GM23248 (cell line): ENCODE results near the gene NACC1. TPM values are rescaled to one million over a fixed set of nuclear protein-coding genes. Genes with fewer than 3 reads are reported as not detected.

Source experiments
- DNase-seq: peaks from one replicate; pipeline ENCODE4 v3.0.0-alpha.2; 2015
- H2AFZ ChIP-seq: fragments of 200-600 bp; sonication (generic); 2 replicates; pipeline ENCODE4 v1.6.1; 2016; ENCODE audit warnings: antibody characterized with exemption
- H3F3A ChIP-seq: fragments of 200-600 bp; sonication (generic); 2 replicates; pipeline ENCODE4 v1.6.1; 2016; ENCODE audit warnings: mild to moderate bottlenecking, antibody characterized with exemption, mixed run types; ENCODE audit not compliant: insufficient read depth
- H3K27ac ChIP-seq: fragments of 200-600 bp; sonication (generic); 2 replicates; pipeline ENCODE4 v1.5.1; 2016; ENCODE audit warnings: mild to moderate bottlenecking
- H3K27me3 ChIP-seq: fragments of 200-600 bp; sonication (generic); replicated peaks from 2 replicates; pipeline ENCODE4 v1.6.1; 2016; ENCODE audit warnings: mild to moderate bottlenecking; ENCODE audit not compliant: insufficient read depth
- H3K36me3 ChIP-seq: fragments of 200-600 bp; sonication (generic); 2 replicates; pipeline ENCODE4 v1.6.1; 2016; ENCODE audit warnings: low read depth, mild to moderate bottlenecking
- H3K4me1 ChIP-seq: fragments of 200-600 bp; sonication (generic); 2 replicates; pipeline ENCODE4 v1.6.1; 2016; ENCODE audit warnings: mild to moderate bottlenecking; ENCODE audit not compliant: insufficient read depth
- H3K4me2 ChIP-seq: fragments of 200-600 bp; sonication (generic); one replicate; pipeline ENCODE4 v1.6.1; 2016; ENCODE audit warnings: mild to moderate bottlenecking; ENCODE audit not compliant: unreplicated experiment
- H3K4me3 ChIP-seq: fragments of 200-600 bp; sonication (generic); 2 replicates; pipeline ENCODE4 v1.5.1; 2016; ENCODE audit warnings: mild to moderate bottlenecking
- H3K79me2 ChIP-seq: fragments of 200-600 bp; sonication (generic); 2 replicates; pipeline ENCODE4 v1.6.1; 2016; ENCODE audit warnings: mild to moderate bottlenecking; ENCODE audit not compliant: insufficient read depth
- H3K9ac ChIP-seq: fragments of 200-600 bp; sonication (generic); 2 replicates; pipeline ENCODE4 v1.6.1; 2016; ENCODE audit warnings: mild to moderate bottlenecking
- H3K9me2 ChIP-seq: fragments of 200-600 bp; sonication (generic); 2 replicates; pipeline ENCODE4 v1.6.1; 2016; ENCODE audit warnings: mixed run types, mild to moderate bottlenecking, moderate library complexity; ENCODE audit not compliant: insufficient read depth
- H3K9me3 ChIP-seq: fragments of 200-600 bp; sonication (generic); one replicate; pipeline ENCODE4 v1.6.1; 2017; ENCODE audit warnings: low read depth
- H4K20me1 ChIP-seq: fragments of 200-600 bp; sonication (generic); 2 replicates; pipeline ENCODE4 v1.6.0; 2016; ENCODE audit not compliant: insufficient read depth
- EZH2 ChIP-seq: fragments of 200-600 bp; sonication (generic); IDR thresholded peaks from 2 replicates; pipeline ENCODE4 v1.6.1; 2018; ENCODE audit warnings: antibody characterized with exemption, mild to moderate bottlenecking; ENCODE audit not compliant: insufficient read depth, poor library complexity, severe bottlenecking
- EZH2phosphoT487 ChIP-seq: fragments of 200-600 bp; sonication (generic); IDR thresholded peaks from 2 replicates; pipeline ENCODE4 v1.6.1; 2018; ENCODE audit warnings: antibody characterized with exemption, moderate library complexity, mild to moderate bottlenecking, low read depth; ENCODE audit not compliant: insufficient read depth
- WGBS, 2 experiments: methylation state at CpG; one replicate each; pipeline ENCODE4 v1.1.6; 2015 to 2017; ENCODE audit warnings: low lambda C conversion rate in 2 of 2, low coverage in 1 of 2; ENCODE audit errors: missing lambda C conversion rate in 2 of 2; 5-methylcytosine and 5-hydroxymethylcytosine counted together
- in situ Hi-C: fragments of 300-500 bp; cut with MboI; formaldehyde crosslinking; loops from 2 replicates; pipeline ENCODE4 v1.15.0; 2020
- polyA plus RNA-seq: library from polyadenylated mRNA; unstranded; fragments of >200 nt; fragmentation: Nextera tagmentation; extraction: Ambion mirVana; gene quantifications from 2 replicates; pipeline ENCODE4 v1.2.1, GENCODE V29; 2016
- total RNA-seq: library from RNA; depleted of rRNA; stranded (reverse); fragments of >200 nt; shearing (Covaris generic); gene quantifications from 2 replicates; pipeline ENCODE4 v1.2.3, GENCODE V29; 2014

NACC1 gene
- total and polyA plus RNA-seq, 2 experiments from 2014 or later = 1.4 to 104 TPM

DNA sequence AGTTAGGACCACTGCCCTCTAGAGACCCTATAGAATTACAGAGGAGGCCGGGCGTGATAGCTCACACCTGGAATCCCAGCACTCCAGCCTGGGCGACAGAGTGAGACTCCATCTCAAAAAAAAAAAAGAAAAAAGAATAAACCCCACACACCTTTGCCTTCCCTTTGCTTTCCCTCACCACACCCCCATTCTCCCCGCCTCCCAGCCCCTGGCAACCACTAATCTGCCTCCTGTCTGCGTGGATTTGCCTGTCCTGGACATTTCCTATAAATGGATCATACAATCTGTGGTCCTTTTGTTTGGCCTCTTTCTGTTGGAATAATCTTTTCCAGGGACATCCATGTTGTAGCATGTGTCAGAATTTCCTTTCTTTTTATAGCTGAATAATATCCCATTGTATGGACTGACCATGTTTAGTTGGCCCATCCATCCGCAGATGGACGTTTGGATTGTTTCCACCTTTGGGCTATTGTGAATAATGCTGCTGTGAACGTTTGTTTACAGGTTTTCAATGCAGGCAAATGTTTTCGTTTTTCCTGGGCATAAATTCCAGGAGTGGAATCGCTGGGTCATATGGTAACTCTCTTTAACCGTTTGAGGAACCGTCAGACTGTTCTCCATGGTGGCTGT is 15.3 kb downstream of the NACC1 start:
- 61 to 68% methylated on average over 9 to 12 of the region's 12 CpGs for WGBS, 2 experiments
- Histone ChIP-seq H3K9ac (peak overlapping the region; percentile 39; the same call in 1 of the 2 replicates), H3K4me2 (peak overlapping the region; percentile 70), H3K79me2 (peaks cover 93% of the 10 kb centered on the region), H3K4me3 (no peak overlapping the region), H4K20me1 (peaks cover 10% of the 10 kb centered on the region; the same call in 1 of the 2 replicates), H3F3A (peaks cover 33% of the 10 kb centered on the region), H3K36me3 (peaks cover 18% of the 10 kb centered on the region), H3K9me2 (no peaks in the 10 kb centered on the region), H2AFZ (no peak overlapping the region), H3K27ac (peak overlapping the region; percentile 81), H3K9me3 (no peaks in the 10 kb centered on the region), H3K4me1 (peaks cover 30% of the 10 kb centered on the region), H3K27me3 (no peaks in the 10 kb centered on the region)
- TF ChIP-seq EZH2 = no peak
- in situ Hi-C loops = no loop called here
- no peak for DNase-seq

DNA sequence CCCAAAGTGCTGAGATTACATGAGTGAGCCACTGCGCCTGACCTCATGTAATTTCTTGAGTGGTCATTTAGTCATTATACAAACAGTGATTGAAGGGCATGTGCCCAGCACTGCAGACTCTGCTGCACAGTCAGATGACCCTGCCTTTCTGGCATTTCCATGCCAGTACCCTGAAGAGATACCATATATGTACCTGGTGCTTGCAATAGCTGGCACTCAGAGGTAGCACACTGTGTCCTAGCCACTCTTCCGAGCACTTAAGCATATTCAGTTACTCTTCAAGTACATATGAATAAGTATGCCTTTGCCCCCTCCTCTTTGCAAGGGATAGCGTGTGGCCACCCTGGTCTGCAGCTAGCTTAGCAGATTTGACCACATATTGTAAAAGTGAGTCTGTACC is 16.6 kb downstream of the NACC1 start:
- in situ Hi-C loops = no loop called here
- Histone ChIP-seq H2AFZ (no peak overlapping the region), H3K9ac (no peak overlapping the region), H3K27ac (peak overlapping the region; percentile 81; the same call in 1 of the 2 replicates), H3K9me2 (no peaks in the 10 kb centered on the region), H3K4me1 (peaks cover 30% of the 10 kb centered on the region), H3K4me3 (no peak overlapping the region), H3F3A (peaks cover 33% of the 10 kb centered on the region), H3K4me2 (no peak overlapping the region), H3K9me3 (no peaks in the 10 kb centered on the region), H4K20me1 (peaks cover 10% of the 10 kb centered on the region; the same call in 1 of the 2 replicates), H3K36me3 (peaks cover 18% of the 10 kb centered on the region), H3K79me2 (peaks cover 86% of the 10 kb centered on the region), H3K27me3 (no peaks in the 10 kb centered on the region)
- DNase-seq = peak; percentile 21
- TF ChIP-seq EZH2 (no peak), EZH2phosphoT487 (no peak)
- 94 to 98% methylated on average over 3 of the region's 3 CpGs for WGBS, 2 experiments

DNA sequence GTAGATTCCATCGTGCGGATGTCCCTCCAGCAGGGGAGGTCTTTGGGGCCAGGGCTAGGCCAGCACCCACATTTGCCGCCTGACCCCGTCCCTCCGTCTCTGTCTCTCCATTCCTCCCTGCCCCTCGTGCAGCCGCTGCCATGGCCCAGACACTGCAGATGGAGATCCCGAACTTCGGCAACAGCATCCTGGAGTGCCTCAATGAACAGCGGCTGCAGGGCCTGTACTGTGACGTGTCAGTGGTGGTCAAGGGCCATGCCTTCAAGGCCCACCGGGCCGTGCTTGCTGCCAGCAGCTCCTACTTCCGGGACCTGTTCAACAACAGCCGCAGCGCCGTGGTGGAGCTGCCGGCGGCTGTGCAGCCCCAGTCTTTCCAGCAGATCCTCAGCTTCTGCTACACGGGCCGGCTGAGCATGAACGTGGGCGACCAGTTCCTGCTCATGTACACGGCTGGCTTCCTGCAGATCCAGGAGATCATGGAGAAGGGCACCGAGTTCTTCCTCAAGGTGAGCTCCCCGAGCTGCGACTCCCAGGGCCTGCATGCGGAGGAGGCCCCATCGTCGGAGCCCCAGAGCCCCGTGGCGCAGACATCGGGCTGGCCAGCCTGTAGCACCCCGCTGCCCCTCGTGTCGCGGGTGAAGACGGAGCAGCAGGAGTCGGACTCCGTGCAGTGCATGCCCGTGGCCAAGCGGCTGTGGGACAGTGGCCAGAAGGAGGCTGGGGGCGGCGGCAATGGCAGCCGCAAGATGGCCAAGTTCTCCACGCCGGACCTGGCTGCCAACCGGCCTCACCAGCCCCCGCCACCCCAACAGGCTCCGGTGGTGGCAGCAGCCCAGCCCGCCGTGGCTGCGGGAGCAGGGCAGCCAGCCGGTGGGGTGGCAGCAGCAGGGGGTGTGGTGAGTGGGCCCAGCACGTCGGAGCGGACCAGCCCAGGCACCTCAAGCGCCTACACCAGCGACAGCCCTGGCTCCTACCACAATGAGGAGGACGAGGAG is 17.3 kb downstream of the NACC1 start:
- 91 to 92% methylated on average over 48 to 60 of the region's 60 CpGs for WGBS, 2 experiments
- Histone ChIP-seq H3K9me2 (no peaks in the 10 kb centered on the region), H3K36me3 (peaks cover 18% of the 10 kb centered on the region), H2AFZ (no peak overlapping the region), H3K4me2 (no peak overlapping the region), H3K27me3 (no peaks in the 10 kb centered on the region), H3K79me2 (peaks cover 78% of the 10 kb centered on the region), H3K27ac (no peak overlapping the region), H3K4me1 (peaks cover 30% of the 10 kb centered on the region), H4K20me1 (peaks cover 10% of the 10 kb centered on the region; the same call in 1 of the 2 replicates), H3K9me3 (no peaks in the 10 kb centered on the region), H3K4me3 (no peak overlapping the region), H3K9ac (no peak overlapping the region), H3F3A (peaks cover 33% of the 10 kb centered on the region)
- no peak for TF ChIP-seq EZH2phosphoT487
- no peak for TF ChIP-seq EZH2
- in situ Hi-C loops = no loop called here
- no peak for DNase-seq

DNA sequence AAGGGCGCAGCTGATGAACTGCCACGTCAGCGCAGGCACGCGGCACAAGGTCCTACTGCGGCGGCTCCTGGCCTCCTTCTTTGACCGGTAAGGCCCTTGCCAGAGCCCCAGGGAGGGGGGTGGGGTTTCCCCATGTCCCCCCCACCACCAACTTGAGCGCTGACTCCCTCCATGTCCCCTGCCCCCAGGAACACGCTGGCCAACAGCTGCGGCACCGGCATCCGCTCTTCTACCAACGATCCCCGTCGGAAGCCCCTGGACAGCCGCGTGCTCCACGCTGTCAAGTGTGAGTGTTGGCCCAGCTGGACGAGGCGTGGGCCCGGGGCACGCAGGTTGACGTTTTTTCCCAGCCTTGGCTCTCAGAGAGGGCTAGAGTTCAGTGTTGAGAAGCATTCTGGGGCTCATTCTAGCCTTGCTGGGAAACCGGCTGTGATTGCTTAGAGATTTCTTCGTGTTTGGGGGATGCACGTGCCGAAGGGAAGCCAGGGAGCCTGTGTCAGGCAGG is 19.3 kb downstream of the NACC1 start:
- no peaks in the 10 kb centered on the region for H3K27me3 ChIP-seq
- no peak overlapping the region for H3K4me2 ChIP-seq
- H4K20me1 ChIP-seq = peaks cover 10% of the 10 kb centered on the region; the same call in 1 of the 2 replicates
- H2AFZ ChIP-seq = no peak overlapping the region
- peaks cover 18% of the 10 kb centered on the region for H3K36me3 ChIP-seq
- in situ Hi-C loops = no loop called here
- peaks cover 60% of the 10 kb centered on the region for H3K79me2 ChIP-seq
- peaks cover 24% of the 10 kb centered on the region for H3K4me1 ChIP-seq
- no peaks in the 10 kb centered on the region for H3K9me3 ChIP-seq
- H3K4me3 ChIP-seq = no peak overlapping the region
- no peak overlapping the region for H3K9ac ChIP-seq
- DNase-seq = no peak
- WGBS, 2 experiments = 95% methylated on average over 23 to 28 of the region's 28 CpGs
- no peaks in the 10 kb centered on the region for H3K9me2 ChIP-seq
- no peak overlapping the region for H3K27ac ChIP-seq
- TF ChIP-seq EZH2phosphoT487 (no peak), EZH2 (no peak)
- H3F3A ChIP-seq = peaks cover 26% of the 10 kb centered on the region
